Hematopoietic multipotent progenitor cell (in vitro differentiated cells): ENCODE data around the gene SCYGR4. TPM values are rescaled to one million over a fixed set of nuclear protein-coding genes. Genes with fewer than 3 reads are reported as not detected.
"Not testable (repeated sequence)": the region's sequence is repeated elsewhere in the genome, so short reads cannot be mapped to it uniquely, and the experiment has no call there.

ENCODE experiments used
- DNase-seq, 3 donors: peaks; one replicate each; pipeline ENCODE4 v3.0.0-alpha.2; 2011 to 2015; ENCODE audit warnings: low read depth in 2 of 3, low spot score in 2 of 3
- total RNA-seq: library from RNA; depleted of rRNA; stranded (reverse); fragments of >200 nt; gene quantifications from one replicate; pipeline ENCODE4 v1.2.3, GENCODE V29; 2012

The SCYGR4 gene
- total RNA-seq, 1 donor, result not detected

DNA sequence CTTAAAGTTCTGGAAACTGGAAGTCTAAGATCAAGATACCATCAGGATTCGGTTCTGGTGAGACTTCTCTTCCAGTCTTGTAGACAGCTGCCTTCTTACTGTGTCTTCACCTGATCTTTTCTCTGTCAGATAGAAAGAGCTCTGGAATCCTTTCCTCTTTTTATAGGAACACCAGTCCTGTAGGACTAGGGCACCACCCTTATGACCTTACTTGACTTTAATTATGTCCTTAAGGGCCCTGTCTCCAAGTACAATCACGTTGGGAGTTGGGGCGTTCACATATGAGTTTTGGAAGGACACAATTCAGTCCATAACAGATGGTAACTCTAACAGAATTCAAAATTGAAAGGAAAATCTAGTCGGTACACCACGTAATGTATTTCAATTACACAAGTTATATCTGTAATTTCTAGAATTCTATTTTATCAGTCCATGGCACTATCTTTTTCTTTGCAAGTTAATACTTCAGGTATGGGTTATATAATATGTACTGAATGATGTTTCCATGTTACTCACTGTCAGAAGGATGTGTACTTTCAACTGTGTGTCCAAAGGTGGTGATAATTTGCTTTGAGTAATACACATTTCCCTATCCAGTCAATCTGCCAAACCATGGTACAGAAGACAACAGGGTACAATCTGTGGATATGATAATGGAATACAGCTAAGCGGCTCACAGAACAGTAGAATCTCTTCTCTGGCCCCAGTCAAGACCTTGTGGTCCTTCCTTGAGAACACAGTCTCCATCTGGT, 48.1 kb downstream of the SCYGR4 start:
- no peak for DNase-seq

DNA sequence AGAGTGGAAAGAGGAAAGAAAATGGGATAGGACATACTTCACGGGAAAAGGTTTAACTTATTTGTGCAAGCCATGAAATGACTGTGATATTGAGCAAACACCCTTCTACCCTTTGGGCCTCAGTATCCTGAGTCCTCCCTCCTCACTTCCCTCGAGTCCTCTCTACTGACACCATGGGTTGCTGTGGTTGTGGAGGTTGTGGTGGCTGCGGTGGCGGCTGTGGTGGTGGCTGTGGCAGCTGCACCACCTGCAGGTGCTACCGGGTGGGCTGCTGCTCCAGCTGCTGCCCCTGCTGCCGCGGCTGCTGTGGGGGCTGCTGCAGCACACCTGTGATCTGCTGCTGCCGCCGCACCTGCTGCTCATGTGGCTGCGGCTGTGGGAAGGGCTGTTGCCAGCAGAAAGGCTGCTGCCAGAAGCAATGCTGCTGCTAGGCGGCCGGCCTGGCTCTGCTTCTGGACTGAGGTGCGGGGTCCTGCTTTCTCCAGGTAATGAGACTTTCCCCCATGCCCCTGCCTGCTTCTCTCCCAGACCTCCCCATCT, 49.4 kb downstream of the SCYGR4 start, which contains the start of gene SCYGR5:
Gene SCYGR5 (plus strand): TSS at position 174 of the 540 bp plus-strand sequence. CDS start 0 bp downstream, at position 174.
- DNase-seq, result not testable (repeated sequence)

Other genes starting within 250 kb of the SCYGR4 start
- not detected for gene TM4SF20, start 238.2 kb upstream of the SCYGR4 start, total RNA-seq
- not detected for gene SCYGR1, start 229.5 kb upstream of the SCYGR4 start, total RNA-seq
- 59.2 TPM for gene AGFG1, start 145.3 kb upstream of the SCYGR4 start, total RNA-seq
- not detected for gene SCYGR2, start 18.6 kb upstream of the SCYGR4 start, total RNA-seq
- gene SCYGR3, start 2.7 kb upstream of the SCYGR4 start, total RNA-seq, result not detected
- not detected for gene SCYGR5, start 49.3 kb downstream of the SCYGR4 start, total RNA-seq
- not detected for gene SLC19A3, start 100.5 kb downstream of the SCYGR4 start, total RNA-seq
- not detected for gene SCYGR6, start 107.3 kb downstream of the SCYGR4 start, total RNA-seq
- not detected for gene SCYGR7, start 110.8 kb downstream of the SCYGR4 start, total RNA-seq
- gene SCYGR8, start 128.4 kb downstream of the SCYGR4 start, total RNA-seq, result not detected
- gene CCL20, start 196.3 kb downstream of the SCYGR4 start, total RNA-seq, result not detected